ENCODE measurements around the gene KRT82. TPM values are rescaled to one million over a fixed set of nuclear protein-coding genes. Genes with fewer than 3 reads are reported as not detected.

Gene KRT82
- total and polyA plus RNA-seq, 11 donors: not detected

DNA sequence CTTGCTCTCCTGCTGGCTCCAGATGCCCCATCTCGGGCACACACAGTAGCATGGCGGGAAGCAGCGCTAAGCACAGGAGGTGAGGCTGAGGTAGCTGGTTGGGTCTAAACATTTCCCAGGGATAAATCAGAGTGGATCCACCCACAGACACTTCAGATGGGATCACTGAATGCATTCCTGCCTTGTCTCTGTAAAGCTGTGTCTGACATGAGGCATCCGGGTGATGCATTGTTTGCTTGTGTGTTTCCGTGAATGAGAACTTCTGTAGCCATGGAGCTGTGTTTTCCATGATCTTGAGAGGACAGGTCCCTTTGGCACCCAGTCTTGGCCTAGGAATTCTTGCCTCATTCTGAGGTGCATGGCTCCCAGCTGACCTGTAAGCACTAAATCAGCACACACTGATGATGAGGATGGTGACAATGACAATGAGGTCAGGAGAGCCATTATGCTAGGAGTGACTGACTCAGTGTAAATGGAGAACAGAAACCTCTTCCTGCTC, 34.7 kb upstream of the KRT82 start:
- intact Hi-C loops (cut with DNase I): no loop called here
- Histone ChIP-seq H3K9me3 (no peaks in the 10 kb centered on the region), H3K27ac (no peak overlapping the region), H3K4me1 (no peaks in the 10 kb centered on the region), H3K27me3 (peaks cover 0 to 22% (median 2%) of the 10 kb centered on the region in 9 donors), H3K4me3 (no peak overlapping the region), H3K36me3 (no peaks in the 10 kb centered on the region)
- ATAC-seq: peak in 1 of 4 donors; percentile 19
- TF ChIP-seq POLR2A (IDR thresholded peaks at IDR 0.05): no peak
- TF ChIP-seq, protein P1, sequence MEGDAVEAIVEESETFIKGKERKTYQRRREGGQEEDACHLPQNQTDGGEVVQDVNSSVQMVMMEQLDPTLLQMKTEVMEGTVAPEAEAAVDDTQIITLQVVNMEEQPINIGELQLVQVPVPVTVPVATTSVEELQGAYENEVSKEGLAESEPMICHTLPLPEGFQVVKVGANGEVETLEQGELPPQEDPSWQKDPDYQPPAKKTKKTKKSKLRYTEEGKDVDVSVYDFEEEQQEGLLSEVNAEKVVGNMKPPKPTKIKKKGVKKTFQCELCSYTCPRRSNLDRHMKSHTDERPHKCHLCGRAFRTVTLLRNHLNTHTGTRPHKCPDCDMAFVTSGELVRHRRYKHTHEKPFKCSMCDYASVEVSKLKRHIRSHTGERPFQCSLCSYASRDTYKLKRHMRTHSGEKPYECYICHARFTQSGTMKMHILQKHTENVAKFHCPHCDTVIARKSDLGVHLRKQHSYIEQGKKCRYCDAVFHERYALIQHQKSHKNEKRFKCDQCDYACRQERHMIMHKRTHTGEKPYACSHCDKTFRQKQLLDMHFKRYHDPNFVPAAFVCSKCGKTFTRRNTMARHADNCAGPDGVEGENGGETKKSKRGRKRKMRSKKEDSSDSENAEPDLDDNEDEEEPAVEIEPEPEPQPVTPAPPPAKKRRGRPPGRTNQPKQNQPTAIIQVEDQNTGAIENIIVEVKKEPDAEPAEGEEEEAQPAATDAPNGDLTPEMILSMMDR (IDR thresholded peaks at IDR 0.05): no peak
- DNase-seq: no peak
- 83 to 94% (median 86%) methylated on average over 3 to 5 of the region's 5 CpGs for WGBS, 4 donors

DNA sequence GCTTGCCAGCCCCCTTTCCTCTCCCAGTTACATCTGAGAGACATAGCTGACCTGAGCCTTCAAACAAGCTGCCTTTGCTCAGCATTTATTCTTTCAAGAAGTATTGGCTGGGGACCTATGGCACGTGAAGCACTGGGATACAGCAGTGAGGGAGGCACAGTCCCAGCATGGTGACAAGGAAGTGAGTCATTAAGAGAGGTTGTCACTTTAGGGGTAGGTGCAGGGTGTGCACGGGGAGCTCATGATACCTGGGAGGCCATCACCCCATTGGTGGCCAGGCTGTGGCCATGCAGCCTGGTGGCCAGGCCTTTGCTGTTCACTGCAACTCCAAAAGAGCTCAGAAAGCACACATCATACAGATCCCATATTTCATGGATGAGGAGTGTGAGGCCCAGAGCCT, 33.7 kb upstream of the KRT82 start:
- no peaks in the 10 kb centered on the region for H3K36me3 ChIP-seq
- H3K27me3 ChIP-seq: peaks cover 0 to 26% (median 0%) of the 10 kb centered on the region in 9 donors
- H3K4me3 ChIP-seq: no peak overlapping the region
- no peak overlapping the region for H3K27ac ChIP-seq
- no peak for ATAC-seq
- H3K9me3 ChIP-seq: no peaks in the 10 kb centered on the region
- H3K4me1 ChIP-seq: no peaks in the 10 kb centered on the region
- DNase-seq: no peak
- no peak for TF ChIP-seq POLR2A (IDR thresholded peaks at IDR 0.05)
- TF ChIP-seq, protein P1 (IDR thresholded peaks at IDR 0.05): no peak
- intact Hi-C loops (cut with DNase I): no loop called here
- WGBS, 4 donors: 64 to 74% (median 73%) methylated on average over 2 of the region's 2 CpGs

DNA sequence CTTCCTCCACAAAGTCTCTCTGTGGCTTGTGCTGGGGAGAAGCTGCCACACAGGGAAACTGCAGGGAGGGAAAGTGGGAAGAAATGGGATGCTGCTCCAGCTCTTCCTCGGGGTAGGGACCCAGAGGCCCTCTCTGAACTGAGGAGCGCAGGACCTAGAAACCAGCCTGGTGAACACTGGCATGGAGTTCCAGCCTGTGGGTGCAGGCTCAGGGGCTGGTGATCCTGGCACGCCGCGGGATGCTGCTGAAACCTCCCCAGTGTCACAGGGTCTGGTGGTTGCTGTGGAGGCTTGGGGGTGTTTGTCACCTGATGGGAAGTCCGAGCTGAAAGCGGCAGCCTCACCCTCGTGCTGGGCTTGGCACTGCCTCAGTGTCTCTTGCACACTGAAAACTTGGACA, 33.3 kb upstream of the KRT82 start:
- Histone ChIP-seq H3K9me3 (no peaks in the 10 kb centered on the region), H3K27me3 (peaks cover 0 to 30% (median 0%) of the 10 kb centered on the region in 9 donors), H3K36me3 (no peaks in the 10 kb centered on the region), H3K4me1 (no peaks in the 10 kb centered on the region), H3K27ac (no peak overlapping the region), H3K4me3 (no peak overlapping the region)
- TF ChIP-seq, protein P1 (IDR thresholded peaks at IDR 0.05): no peak
- no peak for TF ChIP-seq POLR2A (IDR thresholded peaks at IDR 0.05)
- no peak for ATAC-seq
- intact Hi-C loops (cut with DNase I): no loop called here
- no peak for DNase-seq
- WGBS, 4 donors: 77 to 81% (median 78%) methylated on average over 8 of the region's 8 CpGs

DNA sequence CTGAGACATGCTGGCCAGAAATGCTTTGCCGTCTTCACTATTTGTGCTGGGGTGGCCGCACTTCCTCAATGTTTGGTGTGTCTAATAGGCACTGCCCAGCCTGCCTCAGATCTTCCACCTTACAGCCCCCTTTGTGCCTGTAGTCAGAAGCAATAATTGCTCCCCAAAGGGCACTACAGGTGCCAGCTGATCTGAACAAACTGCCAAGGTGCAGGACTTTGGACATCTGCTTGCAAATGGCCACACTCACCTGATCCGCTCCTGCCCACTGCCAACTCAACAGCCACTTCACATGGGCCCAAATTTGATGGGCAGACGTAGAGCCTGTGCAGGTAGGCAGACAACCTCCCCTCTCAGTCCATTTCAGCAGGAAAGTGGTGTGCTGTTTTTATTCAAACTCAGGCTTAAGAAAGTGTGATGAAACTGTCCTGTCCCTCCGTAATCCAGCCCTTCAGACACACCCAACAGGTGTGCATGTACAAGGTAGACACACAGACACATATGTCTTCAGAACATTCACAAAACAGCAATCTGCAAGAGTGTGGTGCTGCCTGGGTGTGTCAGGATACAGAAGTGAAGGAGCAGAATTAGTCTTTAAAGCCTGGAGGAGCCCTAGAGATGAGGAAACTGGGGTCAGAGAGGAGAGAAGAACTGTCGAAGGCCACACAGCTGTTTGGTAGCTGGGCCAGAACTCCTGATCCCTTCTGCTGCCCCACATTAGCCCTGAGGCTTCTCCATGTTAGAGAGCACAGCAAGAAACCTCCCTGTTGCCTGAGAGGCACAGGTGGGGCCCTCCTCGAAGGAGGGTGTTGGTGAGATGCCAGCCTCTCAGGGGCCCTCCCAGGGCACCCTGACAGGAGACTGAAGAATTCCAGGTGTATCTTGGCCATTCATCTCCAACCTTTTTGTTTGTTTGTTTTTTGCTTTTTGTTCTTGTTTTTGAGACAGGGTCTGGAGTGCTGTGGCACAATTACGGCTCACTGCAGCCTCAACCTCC, 32.5 kb upstream of the KRT82 start:
- Histone ChIP-seq H3K27me3 (peaks cover 0 to 31% (median 0%) of the 10 kb centered on the region in 9 donors), H3K9me3 (no peaks in the 10 kb centered on the region), H3K4me3 (no peak overlapping the region), H3K36me3 (no peaks in the 10 kb centered on the region), H3K27ac (no peak overlapping the region), H3K4me1 (no peaks in the 10 kb centered on the region)
- intact Hi-C loops (cut with DNase I): no loop called here
- DNase-seq (no peak), ATAC-seq (no peak)
- 85 to 92% (median 88%) methylated on average over 8 of the region's 8 CpGs for WGBS, 4 donors
- TF ChIP-seq, protein P1 (IDR thresholded peaks at IDR 0.05): no peak
- TF ChIP-seq POLR2A (IDR thresholded peaks at IDR 0.05): no peak
